ENCODE measurements around the gene BICD1. TPM values are rescaled to one million over a fixed set of nuclear protein-coding genes. Genes with fewer than 3 reads are reported as not detected.

Gene BICD1
- total and polyA plus RNA-seq, 2 of the 13 experiments (the other 11 are each of a cell fraction or from before 2014, with no cell fraction given) = 4.5 to 5.2 TPM

DNA sequence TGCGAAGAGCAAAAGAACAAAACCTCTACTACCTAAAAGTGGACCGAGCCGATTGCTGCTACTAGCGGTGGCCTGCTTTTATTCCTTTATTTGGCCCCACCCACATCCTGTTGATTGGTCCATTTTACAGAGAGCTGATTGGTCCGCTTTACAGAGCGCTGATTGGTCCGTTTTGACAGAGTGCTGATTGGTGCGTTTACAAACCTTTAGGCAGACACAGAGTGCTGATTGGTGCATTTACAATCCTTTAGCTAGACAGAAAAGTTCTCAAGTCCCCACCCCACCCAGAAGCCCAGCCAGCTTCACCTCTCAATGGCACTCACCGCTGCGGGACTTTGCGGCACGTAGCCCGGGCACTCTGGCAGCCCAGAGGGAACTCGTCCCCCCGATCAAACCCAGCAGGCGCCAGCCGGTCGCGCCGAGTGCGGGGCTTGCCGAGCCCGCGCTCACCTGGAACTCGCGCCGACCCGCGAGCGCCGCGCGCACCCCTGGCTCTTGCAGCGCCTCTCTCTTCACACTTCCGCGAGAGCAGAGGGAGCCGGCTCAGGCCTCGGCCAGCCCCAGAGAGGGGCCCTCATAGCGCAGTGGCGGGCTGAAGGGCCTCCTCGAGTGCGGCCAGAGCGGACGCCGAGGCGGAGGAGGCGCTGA is 284.0 kb downstream of the BICD1 start:
- BruUV-seq (replicated peaks) = no TSS peak
- TF ChIP-seq TFDP1 (CRISPR knock-in tag; IDR thresholded peaks at IDR 0.05; ENCODE audit: borderline replicate concordance) = peak; percentile 34; the same call in 1 of the 2 replicates
- TF ChIP-seq MTA1 (CRISPR knock-in tag; IDR thresholded peaks at IDR 0.05; ENCODE audit: borderline replicate concordance) = peak; percentile 20; the same call in 1 of the 2 replicates
- no peak for TF ChIP-seq RCOR2 (CRISPR knock-in tag; IDR thresholded peaks at IDR 0.05)
- no peak for TF ChIP-seq ZBTB25 (CRISPR knock-in tag; IDR thresholded peaks at IDR 0.05)
- no peak for TF ChIP-seq ZNF337 (CRISPR knock-in tag; IDR thresholded peaks at IDR 0.05; ENCODE audit: borderline replicate concordance, low read depth)
- TF ChIP-seq, protein P1, sequence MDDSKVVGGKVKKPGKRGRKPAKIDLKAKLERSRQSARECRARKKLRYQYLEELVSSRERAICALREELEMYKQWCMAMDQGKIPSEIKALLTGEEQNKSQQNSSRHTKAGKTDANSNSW (CRISPR knock-in tag; IDR thresholded peaks at IDR 0.05; ENCODE audit: borderline replicate concordance) = no peak
- TF ChIP-seq, protein P2, sequence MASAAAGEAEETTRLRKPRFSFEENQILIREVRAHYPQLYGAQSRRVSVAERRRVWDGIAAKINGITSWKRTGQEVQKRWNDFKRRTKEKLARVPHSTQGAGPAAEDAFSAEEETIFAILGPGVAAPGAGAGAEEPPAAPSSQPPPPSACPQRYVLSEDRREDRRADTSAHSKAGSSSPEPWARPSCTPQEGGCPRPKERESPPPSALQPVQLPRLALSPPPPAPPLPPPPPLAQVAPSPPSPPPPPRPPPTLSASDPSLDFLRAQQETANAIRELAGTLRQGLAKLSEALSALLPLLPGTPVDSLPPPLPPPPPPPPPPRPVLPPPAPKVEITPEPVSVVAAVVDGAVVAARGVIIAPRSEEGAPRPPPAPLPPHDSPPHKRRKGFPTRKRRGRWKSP (CRISPR knock-in tag; IDR thresholded peaks at IDR 0.05) = peak; percentile 67
- no peak for TF ChIP-seq CAMTA2 (CRISPR knock-in tag; IDR thresholded peaks at IDR 0.05; ENCODE audit: borderline replicate concordance)
- peak; percentile 14; the same call in 1 of the 2 replicates for TF ChIP-seq TBX2 (CRISPR knock-in tag; IDR thresholded peaks at IDR 0.05; ENCODE audit: borderline replicate concordance)
- TF ChIP-seq KDM3A (CRISPR knock-in tag; IDR thresholded peaks at IDR 0.05; ENCODE audit: low read depth) = no peak
- no peak for TF ChIP-seq TCF7L2 (IDR thresholded peaks at IDR 0.05; ENCODE audit: low read depth, low read length)
- no peak for TF ChIP-seq RFX5 (IDR thresholded peaks at IDR 0.05; ENCODE audit: low read depth, low read length)
- TF ChIP-seq TFAP4 (IDR thresholded peaks at IDR 0.05; ENCODE audit: borderline replicate concordance, low read depth) = no peak
- TF ChIP-seq ZNF766 (CRISPR knock-in tag; IDR thresholded peaks at IDR 0.05; ENCODE audit: borderline replicate concordance) = no peak
- no peak for TF ChIP-seq ZKSCAN5 (CRISPR knock-in tag; IDR thresholded peaks at IDR 0.05)
- TF ChIP-seq ZNF430 (CRISPR knock-in tag; IDR thresholded peaks at IDR 0.05) = no peak
- no peak for TF ChIP-seq RNF219 (CRISPR knock-in tag; IDR thresholded peaks at IDR 0.05)
- TF ChIP-seq SRF (IDR thresholded peaks at IDR 0.05; ENCODE audit: low read depth, low read length) = no peak

More for the DNA sequence above, 284.0 kb downstream of the BICD1 start:
- 62% methylated on average over 45 of the region's 47 CpGs for WGBS (ENCODE audit: low lambda C conversion rate)
- ChIA-PET POLR2A (interaction anchor here (1.1 kb wide), 1 partner anchor 9 kb away, joined by 7 read pairs; the partner anchor contains the start of gene FGD4), CTCF (ENCODE audit: low intra/inter-chr PET ratio, low total read pairs) (no interaction called here)
- FAIRE-seq (no peak), ATAC-seq (peak; percentile 95), DNase-seq (ENCODE audit: low spot score) (peak; percentile 53)
- Histone ChIP-seq H3K79me2 (ENCODE audit: insufficient read depth, low read length) (no peaks in the 10 kb centered on the region), H2AFZ (ENCODE audit: low read length) (no peak overlapping the region), H3K36me3 (replicated peaks in 1 of 2; ENCODE audit: control insufficient read depth in 1 of 2, insufficient read depth in 2 of 2, low read length in 2 of 2) (no peaks in the 10 kb centered on the region), H3K4me2 (ENCODE audit: low read depth, low read length) (peak overlapping the region; percentile 57), H4K20me1 (ENCODE audit: insufficient read depth, low read length) (no peaks in the 10 kb centered on the region), H3K27ac (ENCODE audit: extremely low read length, insufficient read depth, low read length) (no peak overlapping the region), H3K27me3 (ENCODE audit: control insufficient read depth in 1 of 2, insufficient read depth in 2 of 2, low read length in 2 of 2) (no peaks in the 10 kb centered on the region), H3K9ac (ENCODE audit: insufficient read depth, low read depth, low read length) (peak overlapping the region; percentile 46; the same call in 1 of the 2 replicates), H3K9me3 (ENCODE audit: low read length) (no peaks in the 10 kb centered on the region), H3K4me3 (replicated peaks in 1 of 3; ENCODE audit: insufficient read depth in 1 of 3, low read depth in 2 of 3, low read length in 3 of 3) (peak overlapping the region; percentile 34 to 60 (median 50); a peak in 5 of 6 replicates), H3K4me1 (ENCODE audit: insufficient read depth, low read length) (no peaks in the 10 kb centered on the region)
- intact Hi-C loops (cut with micrococcal nuclease; ENCODE audit: unreplicated experiment) (loop anchor here (10.0 kb wide), 1 partner anchor 284 kb away; the partner anchor contains the start of gene DNM1L), in situ Hi-C loops (cut with HindIII; ENCODE audit: extremely low pct_ligation_motif_present, low pct_unique_long_range_greater_than_20kb) (no loop called here)

Data from HepG2 (cell line).